Measurements from ENCODE around the gene ITPRIPL1.

Gene ITPRIPL1

GRCh38 chr2:96354492-96354891, 29.4 kb downstream of the ITPRIPL1 start:
- no peak for DNase-seq (ENCODE audit: low spot score)

- no peak for DNase-seq (ENCODE audit: low spot score)
Measured at GRCh38 chr2:96356889-96357288, 31.8 kb downstream of the ITPRIPL1 start.

- peak; percentile 84 for DNase-seq (ENCODE audit: low spot score)
Measured at GRCh38 chr2:96359310-96359709, 34.2 kb downstream of the ITPRIPL1 start.

GRCh38 chr2:96359866-96360265, 34.7 kb downstream of the ITPRIPL1 start:
- DNase-seq (ENCODE audit: low spot score), result no peak

DNA sequence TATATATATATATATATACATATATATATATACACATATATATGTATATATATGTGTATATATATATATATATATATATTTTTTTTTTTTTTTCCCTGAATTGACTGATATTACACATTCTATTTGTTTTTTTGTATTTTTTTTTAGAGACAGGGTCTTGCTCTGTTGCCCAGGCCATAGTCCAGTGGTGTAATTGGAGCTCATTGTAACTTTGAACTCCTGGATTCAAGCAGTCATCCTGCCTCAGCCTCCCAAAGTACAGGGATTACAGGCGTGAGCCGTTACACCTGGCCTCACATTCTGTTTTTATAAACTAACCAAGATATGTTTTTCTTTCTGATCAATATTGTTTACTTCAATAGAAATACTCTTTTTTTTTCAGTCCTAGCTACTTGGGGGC, 36.6 kb downstream of the ITPRIPL1 start:
- no peak for DNase-seq (ENCODE audit: low spot score)

DNA sequence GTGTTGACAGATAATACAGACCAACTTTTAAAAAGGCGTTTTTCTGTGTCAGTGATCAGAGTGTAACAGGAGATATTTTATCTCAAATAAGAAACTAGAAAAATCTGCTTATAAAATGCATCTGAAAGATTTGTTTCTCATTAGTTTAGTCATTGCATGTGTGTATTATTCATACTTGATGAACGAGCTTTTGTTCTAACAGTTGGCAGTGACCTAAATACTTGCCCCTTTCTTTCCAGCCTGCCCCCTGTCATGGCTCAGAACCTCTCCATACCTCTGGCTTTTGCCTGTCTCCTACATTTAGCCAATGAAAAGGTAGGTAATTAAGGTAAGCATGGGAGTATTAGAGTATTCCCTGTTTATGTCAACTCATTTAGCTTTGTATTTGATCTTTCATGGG, 44.1 kb downstream of the ITPRIPL1 start:
- peak; percentile 11 for DNase-seq (ENCODE audit: low spot score)

GRCh38 chr2:96374211-96374951, 49.3 kb downstream of the ITPRIPL1 start:
- peak; percentile 40 for DNase-seq (ENCODE audit: low spot score)
